ENCODE measurements around the gene LMAN1L.

- TF ChIP-seq CTCF (IDR thresholded peaks at IDR 0.05) (no peak), FOXK1 (CRISPR knock-in tag; IDR thresholded peaks at IDR 0.05) (no peak), NR3C1 (CRISPR knock-in tag; conservative IDR thresholded peaks at IDR 0.05; ENCODE audit: low read depth) (no peak), SP1 (CRISPR knock-in tag; conservative IDR thresholded peaks at IDR 0.05) (no peak), ZNF219 (CRISPR knock-in tag; IDR thresholded peaks at IDR 0.05; ENCODE audit: borderline replicate concordance) (no peak), ZNF423 (CRISPR knock-in tag; IDR thresholded peaks at IDR 0.05) (no peak)
- TF ChIP-seq, protein P1, sequence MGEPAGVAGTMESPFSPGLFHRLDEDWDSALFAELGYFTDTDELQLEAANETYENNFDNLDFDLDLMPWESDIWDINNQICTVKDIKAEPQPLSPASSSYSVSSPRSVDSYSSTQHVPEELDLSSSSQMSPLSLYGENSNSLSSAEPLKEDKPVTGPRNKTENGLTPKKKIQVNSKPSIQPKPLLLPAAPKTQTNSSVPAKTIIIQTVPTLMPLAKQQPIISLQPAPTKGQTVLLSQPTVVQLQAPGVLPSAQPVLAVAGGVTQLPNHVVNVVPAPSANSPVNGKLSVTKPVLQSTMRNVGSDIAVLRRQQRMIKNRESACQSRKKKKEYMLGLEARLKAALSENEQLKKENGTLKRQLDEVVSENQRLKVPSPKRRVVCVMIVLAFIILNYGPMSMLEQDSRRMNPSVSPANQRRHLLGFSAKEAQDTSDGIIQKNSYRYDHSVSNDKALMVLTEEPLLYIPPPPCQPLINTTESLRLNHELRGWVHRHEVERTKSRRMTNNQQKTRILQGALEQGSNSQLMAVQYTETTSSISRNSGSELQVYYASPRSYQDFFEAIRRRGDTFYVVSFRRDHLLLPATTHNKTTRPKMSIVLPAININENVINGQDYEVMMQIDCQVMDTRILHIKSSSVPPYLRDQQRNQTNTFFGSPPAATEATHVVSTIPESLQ (CRISPR knock-in tag; IDR thresholded peaks at IDR 0.05) = no peak
Observed at GRCh38 chr15:74790080-74790916, 22.3 kb upstream of the LMAN1L start.
